H1 (cell line): ENCODE measurements around the gene H2BK1. TPM values are rescaled to one million over a fixed set of nuclear protein-coding genes. Genes with fewer than 3 reads are reported as not detected.

Experiments used
- CTCF ChIA-PET: fragments of 300-600 bp; sonication (Branson Sonifier 250); formaldehyde crosslinking; loops from one replicate; lab custom pipeline; 2021; ENCODE audit not compliant: partially characterized antibody; lab: Charles Lee
- POLR2A ChIA-PET: fragments of 300-600 bp; sonication (Branson Sonifier 250); formaldehyde crosslinking; loops from one replicate; lab custom pipeline; 2021; ENCODE audit warnings: inconsistent platforms; ENCODE audit not compliant: partially characterized antibody; lab: Charles Lee
- DNase-seq, 2 experiments: peaks; one replicate each; pipeline versions ENCODE4 v3.0.0 to v3.0.0-alpha.2; 2010 to 2022; ENCODE audit warnings: low spot score in 2 of 2, low read depth in 1 of 2, mixed read lengths in 1 of 2
- FAIRE-seq: peaks from 2 replicates; lab custom pipeline; 2011; peaks lifted over from hg19 to GRCh38; lab: Jason Lieb, UNC
- H2AFZ ChIP-seq: 2 replicates; pipeline ENCODE4 v1.8.1; 2012; ENCODE audit warnings: low read length, inconsistent platforms
- H2AK5ac ChIP-seq: 2 replicates; pipeline ENCODE4 v1.6.1; 2013; ENCODE audit warnings: low read depth, low read length
- H2BK120ac ChIP-seq: replicated peaks from 2 replicates; pipeline ENCODE3; 2013; ENCODE audit warnings: low read depth, low read length, inconsistent platforms
- H2BK12ac ChIP-seq: 2 replicates; pipeline ENCODE4 v1.6.1; 2013; ENCODE audit warnings: low read depth, low read length
- H2BK15ac ChIP-seq: 2 replicates; pipeline ENCODE4 v1.6.1; 2013; ENCODE audit warnings: low read length
- H2BK20ac ChIP-seq: 2 replicates; pipeline ENCODE4 v1.6.1; 2013; ENCODE audit warnings: low read length
- H2BK5ac ChIP-seq: 2 replicates; pipeline ENCODE4 v1.6.1; 2013; ENCODE audit warnings: low read depth, low read length
- H3K14ac ChIP-seq: 2 replicates; pipeline ENCODE4 v1.6.1; 2013; ENCODE audit warnings: inconsistent platforms; ENCODE audit not compliant: insufficient read length
- H3K18ac ChIP-seq: 2 replicates; pipeline ENCODE4 v1.6.1; 2013; ENCODE audit warnings: low read length; ENCODE audit errors: extremely low read depth
- H3K23ac ChIP-seq: 2 replicates; pipeline ENCODE4 v1.6.1; 2013; ENCODE audit warnings: inconsistent platforms; ENCODE audit not compliant: insufficient read length
- H3K23me2 ChIP-seq: 2 replicates; pipeline ENCODE4 v1.6.1; 2013; ENCODE audit warnings: low read depth, low read length
- H3K27ac ChIP-seq: 2 replicates; pipeline ENCODE4 v1.6.1; 2011; ENCODE audit warnings: low read depth, low read length, inconsistent platforms
- H3K27me3 ChIP-seq, 4 experiments: replicated peaks in 1 of 4; 1 replicate in 1 of 4; 2 replicates in 3 of 4; pipeline versions ENCODE4 v1.6.1 to v1.8.1; 2011 to 2013; ENCODE audit warnings: low read length in 3 of 4, mild to moderate bottlenecking in 3 of 4, inconsistent platforms in 2 of 4, mixed read lengths in 2 of 4, moderate library complexity in 1 of 4; ENCODE audit not compliant: control insufficient read depth in 3 of 4, insufficient read depth in 3 of 4; ENCODE audit errors: extremely low read depth in 1 of 4
- H3K36me3 ChIP-seq, 4 experiments: 2 replicates each; pipeline versions ENCODE4 v1.6.1 to v1.8.1; 2011 to 2013; ENCODE audit warnings: mild to moderate bottlenecking in 4 of 4, low read length in 3 of 4, moderate library complexity in 2 of 4, control low read depth in 1 of 4, inconsistent platforms in 1 of 4; ENCODE audit not compliant: insufficient read depth in 4 of 4, control insufficient read depth in 2 of 4
- H3K4ac ChIP-seq: replicated peaks from 2 replicates; pipeline ENCODE3; 2013; ENCODE audit warnings: low read length, low read depth, mixed read lengths, inconsistent platforms; ENCODE audit not compliant: insufficient read length
- H3K4me1 ChIP-seq, 4 experiments: replicated peaks in 1 of 4; 1 replicate in 1 of 4; 2 replicates in 3 of 4; pipeline versions ENCODE4 v1.6.1 to v1.8.1; 2011 to 2013; ENCODE audit warnings: low read length in 3 of 4, inconsistent platforms in 2 of 4, mixed read lengths in 1 of 4; ENCODE audit not compliant: insufficient read depth in 4 of 4, control insufficient read depth in 3 of 4
- H3K4me2 ChIP-seq, 2 experiments: 2 replicates each; pipeline versions ENCODE4 v1.6.1 to v1.8.1; 2011 to 2013; ENCODE audit warnings: low read depth in 2 of 2, low read length in 2 of 2, control low read depth in 1 of 2, inconsistent platforms in 1 of 2, mild to moderate bottlenecking in 1 of 2; ENCODE audit not compliant: insufficient read depth in 1 of 2
- H3K4me3 ChIP-seq, 4 experiments: fragments of 200-600, 300-600 bp in 1 of 4; sonication (generic), shearing (Covaris generic), sonication (Bioruptor Twin) in 1 of 4; 2 replicates each; pipeline versions ENCODE4 v1.5.1 to v1.8.1; 2011 to 2016; ENCODE audit warnings: low read length in 4 of 4, low read depth in 3 of 4, control low read depth in 2 of 4, inconsistent platforms in 2 of 4, mild to moderate bottlenecking in 2 of 4, mixed read lengths in 1 of 4, moderate library complexity in 1 of 4; ENCODE audit not compliant: insufficient read depth in 2 of 4; ENCODE audit errors: extremely low read depth in 1 of 4
- H3K56ac ChIP-seq: replicated peaks from 2 replicates; pipeline ENCODE3; 2013; ENCODE audit warnings: low read depth, mild to moderate bottlenecking, mixed read lengths, low read length, inconsistent platforms; ENCODE audit not compliant: insufficient read length
- H3K79me1 ChIP-seq: 2 replicates; pipeline ENCODE4 v1.6.1; 2013; ENCODE audit warnings: low read depth, low read length, control low read depth
- H3K79me2 ChIP-seq, 2 experiments: 2 replicates each; pipeline versions ENCODE4 v1.6.1 to v1.8.1; 2012 to 2013; ENCODE audit warnings: low read length in 2 of 2, mild to moderate bottlenecking in 2 of 2, inconsistent platforms in 1 of 2; ENCODE audit not compliant: insufficient read depth in 2 of 2, control insufficient read depth in 1 of 2
- H3K9ac ChIP-seq, 4 experiments: replicated peaks in 1 of 4; 1 replicate in 1 of 4; 2 replicates in 3 of 4; pipeline versions ENCODE4 v1.6.1 to v1.8.1; 2011 to 2013; ENCODE audit warnings: low read depth in 3 of 4, low read length in 3 of 4, control low read depth in 2 of 4, mild to moderate bottlenecking in 2 of 4, moderate library complexity in 2 of 4, inconsistent platforms in 1 of 4; ENCODE audit errors: extremely low read depth in 1 of 4
- H3K9me3 ChIP-seq, 2 experiments: 2 replicates each; pipeline versions ENCODE4 v1.6.1 to v1.8.1; 2012 to 2013; ENCODE audit warnings: mild to moderate bottlenecking in 2 of 2, moderate library complexity in 2 of 2, control low read depth in 1 of 2, inconsistent platforms in 1 of 2, low read depth in 1 of 2, low read length in 1 of 2, mixed read lengths in 1 of 2; ENCODE audit not compliant: insufficient read depth in 2 of 2
- H4K20me1 ChIP-seq, 2 experiments: replicated peaks in 1 of 2; 2 replicates each; pipeline versions ENCODE3 to v1.8.1; 2011 to 2013; ENCODE audit warnings: inconsistent platforms in 2 of 2, low read length in 2 of 2, mild to moderate bottlenecking in 1 of 2; ENCODE audit not compliant: insufficient read depth in 2 of 2, control insufficient read depth in 1 of 2
- H4K5ac ChIP-seq: 2 replicates; pipeline ENCODE4 v1.6.1; 2013; ENCODE audit warnings: low read length, low read depth, mixed read lengths, inconsistent platforms; ENCODE audit not compliant: insufficient read length
- H4K8ac ChIP-seq: 2 replicates; pipeline ENCODE4 v1.8.0; 2013; ENCODE audit warnings: mild to moderate bottlenecking, moderate library complexity, low read length, inconsistent platforms; ENCODE audit not compliant: insufficient read depth; ENCODE audit errors: extremely low read depth
- H4K91ac ChIP-seq: replicated peaks from 2 replicates; pipeline ENCODE3; 2013; ENCODE audit warnings: low read length, mixed read lengths, inconsistent platforms; ENCODE audit not compliant: insufficient read length
- CTBP2 ChIP-seq: IDR thresholded peaks from 2 replicates; pipeline ENCODE4 v1.7.0; 2011; ENCODE audit warnings: borderline replicate concordance, mild to moderate bottlenecking, moderate library complexity, mixed read lengths, low read length; ENCODE audit not compliant: insufficient read depth, insufficient read length
- EGR1 ChIP-seq: IDR thresholded peaks from 2 replicates; pipeline ENCODE4 v1.6.1; 2011; ENCODE audit warnings: low read depth, low read length, borderline replicate concordance
- SIX5 ChIP-seq: IDR thresholded peaks from 2 replicates; pipeline ENCODE4 v1.6.1; 2011; ENCODE audit warnings: mild to moderate bottlenecking, low read depth, low read length
- ZNF274 ChIP-seq: IDR thresholded peaks from 2 replicates; pipeline ENCODE4 v1.7.0; 2012; ENCODE audit warnings: low read length, borderline replicate concordance; ENCODE audit errors: extremely low read depth
- WGBS, 2 experiments: shearing (Covaris generic) in 1 of 2; methylation state at CpG; one replicate each; pipeline versions ENCODE4 v1.1.6 to v1.1.7; 2013 to 2015; ENCODE audit warnings: low lambda C conversion rate in 2 of 2, mixed read lengths in 2 of 2, inconsistent platforms in 1 of 2, low coverage in 1 of 2, missing lambda C conversion rate in 1 of 2; ENCODE audit not compliant: insufficient replicate concordance in 2 of 2, insufficient coverage in 1 of 2, insufficient read length in 1 of 2; ENCODE audit errors: extremely low coverage in 1 of 2, missing lambda C conversion rate in 1 of 2; 5-methylcytosine and 5-hydroxymethylcytosine counted together
- polyA plus RNA-seq, 7 experiments: library from polyadenylated mRNA; depleted of rRNA in 3 of 7; stranded (reverse) in 5 of 7; unstranded in 2 of 7; fragments of >200 nt in 5 of 7; fragments of 200-250 nt in 2 of 7; gene quantifications; 1 replicate in 5 of 7; 2 replicates in 1 of 7; 4 replicates in 1 of 7; pipeline versions ENCODE4 v1.2.1 to v1.2.3, GENCODE V29; 2011 to 2013; ENCODE audit warnings: missing spikeins in 2 of 7, mixed read lengths in 2 of 7
- total RNA-seq: library from RNA; stranded (reverse); fragmentation: NEBNext Ultra II Directional; extraction: Animal tissue kit (Norgen Biotek cat#: 25700); gene quantifications from 2 replicates; pipeline ENCODE4 v1.2.1, GENCODE V29; 2021

Gene H2BK1
- total and polyA plus RNA-seq, 2 of the 8 experiments (the other 6 are each of a cell fraction or from before 2014, with no cell fraction given) = not detected

DNA sequence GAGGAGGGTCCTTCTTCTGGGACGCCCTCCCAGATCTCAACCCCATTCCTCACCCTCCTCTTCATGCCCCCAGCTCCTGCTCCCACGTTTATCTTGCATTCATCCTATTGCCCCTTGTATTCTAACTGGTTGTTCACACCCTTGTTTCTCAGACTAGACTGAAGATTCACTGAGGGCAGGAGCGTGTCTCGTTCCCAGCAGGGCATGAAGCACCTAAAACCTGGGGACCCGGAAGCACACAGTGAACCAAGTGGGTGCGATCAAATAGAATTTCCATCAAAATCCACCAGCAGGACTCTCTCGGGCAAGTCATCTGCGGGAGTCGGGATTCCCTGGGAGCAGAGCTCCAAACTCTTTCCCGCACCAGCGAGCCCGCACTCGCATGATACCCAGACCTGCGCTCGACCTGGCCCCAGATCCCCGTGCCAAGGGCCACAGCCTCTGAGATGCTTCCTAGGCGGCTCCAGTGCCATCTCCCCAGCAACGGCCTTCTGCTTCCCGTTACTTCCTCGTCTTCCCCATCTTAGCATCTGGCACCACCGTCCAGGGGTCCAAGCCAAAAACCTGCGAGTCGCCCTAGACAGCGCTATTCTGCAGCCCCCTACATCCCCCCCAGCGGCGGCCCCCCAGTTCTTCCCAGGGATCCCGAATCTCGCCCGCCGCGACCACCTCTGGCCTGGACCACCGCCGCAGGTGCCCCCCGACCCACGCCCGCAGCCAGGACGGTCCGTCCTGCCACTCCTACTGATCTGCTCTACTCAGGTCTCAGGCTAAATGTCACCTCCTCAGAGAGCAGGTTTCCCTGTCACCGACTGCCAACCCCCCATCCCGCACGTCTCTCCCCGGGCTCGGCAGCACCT, 36.7 kb downstream of the H2BK1 start:
- Histone ChIP-seq H3K27me3 (peaks cover 21 to 57% (median 46%) of the 10 kb centered on the region in 4 experiments), H3K23ac (no peak overlapping the region), H4K5ac (no peak overlapping the region), H3K9ac (no peak overlapping the region), H4K20me1 (no peaks in the 10 kb centered on the region), H3K79me1 (no peaks in the 10 kb centered on the region), H4K91ac (no peak overlapping the region), H2BK120ac (no peak overlapping the region), H2BK15ac (no peak overlapping the region), H3K9me3 (peaks cover 1 to 14% of the 10 kb centered on the region in 2 experiments; a peak in 2 of 4 replicates), H3K4me2 (no peak overlapping the region), H2BK12ac (no peak overlapping the region), H3K14ac (no peak overlapping the region), H4K8ac (no peak overlapping the region), H3K27ac (no peak overlapping the region), H3K79me2 (no peaks in the 10 kb centered on the region), H3K4me1 (no peaks in the 10 kb centered on the region; a peak in 1 of 7 replicates), H2AFZ (no peak overlapping the region)
- 91% methylated on average over 32 of the region's 43 CpGs; no CpG with 5 or more reads in 1 of the 2 experiments for WGBS, 2 experiments
- DNase-seq (no peak), FAIRE-seq (no peak)
- TF ChIP-seq CTBP2 (no peak), EGR1 (no peak), ZNF274 (no peak), SIX5 (no peak)
- TF ChIP-seq, all 59 proteins: peak for 0
- POLR2A ChIA-PET = interaction anchor here (0.7 kb wide), 1 partner anchor 54 kb away, joined by 3 read pairs; the partner anchor contains the start of gene ABCF2
- Histone ChIP-seq H2AK5ac (no peak overlapping the region), H3K36me3 (peaks cover 0 to 6% (median 0%) of the 10 kb centered on the region in 4 experiments; a peak in 1 of 8 replicates), H3K56ac (no peak overlapping the region), H3K18ac (no peak overlapping the region), H2BK20ac (no peak overlapping the region), H3K4me3 (no peak overlapping the region), H2BK5ac (no peak overlapping the region), H3K4ac (no peak overlapping the region), H3K23me2 (no peaks in the 10 kb centered on the region)
- CTCF ChIA-PET = interaction anchor here (0.6 to 7.4 kb wide), 9 partner anchors 23 to 155 kb away, joined by 3 to 52 read pairs (median 3); no protein-coding TSS in a partner anchor
